ENCODE data around the gene RTN4RL1. TPM values are rescaled to one million over a fixed set of nuclear protein-coding genes. Genes with fewer than 3 reads are reported as not detected.

RTN4RL1 gene
- total and polyA plus RNA-seq, 4 donors, result 0.65 to 7.3 (median 2.4) TPM

DNA sequence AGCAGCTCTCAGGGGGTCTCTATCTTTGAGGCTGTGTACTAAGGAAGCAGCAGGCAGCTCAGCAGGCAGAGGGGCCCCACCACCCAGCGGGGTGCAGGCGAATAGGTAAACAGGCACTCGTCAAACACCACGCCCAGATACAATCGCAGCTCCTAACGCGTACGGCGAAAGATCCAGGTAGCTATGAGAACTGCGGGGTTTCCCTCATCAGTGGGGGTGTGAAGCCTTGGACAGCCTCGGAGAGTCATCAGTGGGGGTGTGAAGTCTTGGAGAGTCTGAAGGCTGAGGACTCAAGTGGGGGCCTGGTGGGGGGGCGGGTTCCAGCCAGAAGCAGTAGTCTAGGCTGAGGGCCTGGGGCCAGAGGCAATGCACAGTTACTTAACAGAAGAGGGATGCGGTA is 69.0 kb downstream of the RTN4RL1 start:
- ATAC-seq (ENCODE audit: insufficient read depth, low FRiP score), result no peak
- no peaks in the 10 kb centered on the region for H3K36me3 ChIP-seq (ENCODE audit: control insufficient read depth in 4 of 4, insufficient read depth in 4 of 4, low read length in 4 of 4)
- TF ChIP-seq, protein P1, sequence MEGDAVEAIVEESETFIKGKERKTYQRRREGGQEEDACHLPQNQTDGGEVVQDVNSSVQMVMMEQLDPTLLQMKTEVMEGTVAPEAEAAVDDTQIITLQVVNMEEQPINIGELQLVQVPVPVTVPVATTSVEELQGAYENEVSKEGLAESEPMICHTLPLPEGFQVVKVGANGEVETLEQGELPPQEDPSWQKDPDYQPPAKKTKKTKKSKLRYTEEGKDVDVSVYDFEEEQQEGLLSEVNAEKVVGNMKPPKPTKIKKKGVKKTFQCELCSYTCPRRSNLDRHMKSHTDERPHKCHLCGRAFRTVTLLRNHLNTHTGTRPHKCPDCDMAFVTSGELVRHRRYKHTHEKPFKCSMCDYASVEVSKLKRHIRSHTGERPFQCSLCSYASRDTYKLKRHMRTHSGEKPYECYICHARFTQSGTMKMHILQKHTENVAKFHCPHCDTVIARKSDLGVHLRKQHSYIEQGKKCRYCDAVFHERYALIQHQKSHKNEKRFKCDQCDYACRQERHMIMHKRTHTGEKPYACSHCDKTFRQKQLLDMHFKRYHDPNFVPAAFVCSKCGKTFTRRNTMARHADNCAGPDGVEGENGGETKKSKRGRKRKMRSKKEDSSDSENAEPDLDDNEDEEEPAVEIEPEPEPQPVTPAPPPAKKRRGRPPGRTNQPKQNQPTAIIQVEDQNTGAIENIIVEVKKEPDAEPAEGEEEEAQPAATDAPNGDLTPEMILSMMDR (IDR thresholded peaks at IDR 0.05; ENCODE audit: control extremely low read depth, extremely low read depth), result no peak
- WGBS, 2 donors, result 76 to 85% methylated on average over 13 of the region's 13 CpGs
- no peak overlapping the region for H3K4me3 ChIP-seq
- DNase-seq, result no peak
- H3K9me3 ChIP-seq (ENCODE audit: control insufficient read depth in 4 of 4, insufficient read depth in 3 of 4, low read length in 3 of 4), result no peaks in the 10 kb centered on the region
- H3K9ac ChIP-seq (ENCODE audit: insufficient read depth in 1 of 2, low read length in 2 of 2), result no peak overlapping the region
- peaks cover 0 to 10% (median 4%) of the 10 kb centered on the region in 5 donors for H3K4me1 ChIP-seq (ENCODE audit: control insufficient read depth in 5 of 5, insufficient read depth in 5 of 5, low read length in 5 of 5)
- H3K27ac ChIP-seq (ENCODE audit: low read depth in 1 of 2, low read length in 1 of 2), result no peak overlapping the region
- no peaks in the 10 kb centered on the region for H3K27me3 ChIP-seq (ENCODE audit: control insufficient read depth in 3 of 3, insufficient read depth in 3 of 3, low read length in 2 of 3)

DNA sequence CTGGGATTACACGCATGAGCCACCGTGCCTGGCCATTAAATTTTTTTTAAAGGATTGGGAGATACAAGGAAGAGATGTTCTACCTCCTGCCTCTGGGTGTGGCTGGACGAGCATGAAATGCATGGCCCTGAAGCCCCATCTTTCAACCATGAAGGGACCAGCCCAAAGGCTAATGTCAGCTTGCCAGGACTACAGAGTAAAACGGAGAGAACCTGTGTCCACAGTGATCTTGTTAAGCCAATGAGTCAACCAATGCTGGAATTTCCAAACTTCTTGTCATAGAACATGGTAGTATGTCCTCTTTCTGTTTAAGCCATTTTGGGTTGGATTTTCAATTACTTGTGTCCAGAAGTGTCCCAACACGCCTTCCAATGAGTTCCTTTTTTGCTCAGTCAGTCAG is 71.3 kb downstream of the RTN4RL1 start:
- H3K27ac ChIP-seq (ENCODE audit: low read depth in 1 of 2, low read length in 1 of 2), result no peak overlapping the region
- ATAC-seq (ENCODE audit: insufficient read depth, low FRiP score), result no peak
- H3K9me3 ChIP-seq (ENCODE audit: control insufficient read depth in 4 of 4, insufficient read depth in 3 of 4, low read length in 3 of 4), result no peaks in the 10 kb centered on the region
- no peak for DNase-seq
- peaks cover 0 to 4% (median 0%) of the 10 kb centered on the region in 5 donors for H3K4me1 ChIP-seq (ENCODE audit: control insufficient read depth in 5 of 5, insufficient read depth in 5 of 5, low read length in 5 of 5)
- no peak overlapping the region for H3K4me3 ChIP-seq
- 79 to 90% methylated on average over 5 of the region's 5 CpGs for WGBS, 2 donors
- no peak overlapping the region for H3K9ac ChIP-seq (ENCODE audit: insufficient read depth in 1 of 2, low read length in 2 of 2)
- TF ChIP-seq, protein P1 (IDR thresholded peaks at IDR 0.05; ENCODE audit: control extremely low read depth, extremely low read depth), result no peak
- no peaks in the 10 kb centered on the region for H3K27me3 ChIP-seq (ENCODE audit: control insufficient read depth in 3 of 3, insufficient read depth in 3 of 3, low read length in 2 of 3)
- no peaks in the 10 kb centered on the region for H3K36me3 ChIP-seq (ENCODE audit: control insufficient read depth in 4 of 4, insufficient read depth in 4 of 4, low read length in 4 of 4)

DNA sequence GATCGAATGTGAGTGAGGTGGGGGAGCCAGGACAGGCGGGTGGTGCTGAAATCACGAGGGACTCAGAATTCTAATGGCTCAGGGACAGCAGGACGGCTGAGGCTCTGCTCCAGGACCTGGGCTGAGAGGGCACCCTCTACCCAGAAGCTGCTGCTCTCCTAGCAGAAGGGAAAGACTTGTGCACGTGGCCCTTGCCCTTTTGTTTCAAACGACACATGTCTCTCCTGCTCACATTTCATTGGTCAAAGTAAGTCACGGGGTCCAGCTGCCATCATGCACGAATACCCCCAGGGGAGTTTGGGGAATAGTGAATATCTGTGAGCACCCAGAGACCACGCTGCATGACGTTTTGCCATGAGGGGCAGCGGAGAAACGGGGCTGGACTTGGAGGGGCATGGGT is 73.2 kb downstream of the RTN4RL1 start:
- 67 to 79% methylated on average over 12 of the region's 12 CpGs for WGBS, 2 donors
- ATAC-seq (ENCODE audit: insufficient read depth, low FRiP score) (no peak), DNase-seq (no peak)
- Histone ChIP-seq H3K9ac (ENCODE audit: insufficient read depth in 1 of 2, low read length in 2 of 2) (no peak overlapping the region), H3K4me3 (no peak overlapping the region), H3K4me1 (ENCODE audit: control insufficient read depth in 5 of 5, insufficient read depth in 5 of 5, low read length in 5 of 5) (peaks cover 0 to 12% (median 0%) of the 10 kb centered on the region in 5 donors), H3K27ac (ENCODE audit: low read depth in 1 of 2, low read length in 1 of 2) (no peak overlapping the region), H3K36me3 (ENCODE audit: control insufficient read depth in 4 of 4, insufficient read depth in 4 of 4, low read length in 4 of 4) (no peaks in the 10 kb centered on the region), H3K9me3 (ENCODE audit: control insufficient read depth in 4 of 4, insufficient read depth in 3 of 4, low read length in 3 of 4) (peaks cover 0 to 2% (median 0%) of the 10 kb centered on the region in 4 donors), H3K27me3 (ENCODE audit: control insufficient read depth in 3 of 3, insufficient read depth in 3 of 3, low read length in 2 of 3) (no peaks in the 10 kb centered on the region)
- TF ChIP-seq, protein P1 (IDR thresholded peaks at IDR 0.05; ENCODE audit: control extremely low read depth, extremely low read depth), result no peak

DNA sequence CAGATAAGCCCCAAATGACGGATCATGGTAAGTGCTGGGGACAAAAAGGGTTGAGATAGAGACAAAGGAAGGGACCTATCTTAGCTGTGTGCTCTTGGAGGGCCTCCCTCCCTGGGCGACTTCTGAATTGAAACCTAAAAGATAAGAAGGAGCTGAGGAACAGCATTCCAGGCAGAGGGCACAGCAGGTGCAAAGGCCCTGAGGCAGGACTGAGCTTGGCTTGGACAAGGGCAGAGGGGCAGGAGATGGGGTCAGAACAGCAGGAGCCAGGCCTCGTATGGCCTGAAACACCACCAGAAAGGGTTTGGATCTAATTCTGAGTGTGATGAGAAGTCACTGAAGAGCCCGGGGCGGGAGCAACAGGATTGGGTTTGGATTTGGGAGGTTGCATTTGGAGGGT is 75.4 kb downstream of the RTN4RL1 start:
- Histone ChIP-seq H3K4me3 (no peak overlapping the region), H3K9me3 (ENCODE audit: control insufficient read depth in 4 of 4, insufficient read depth in 3 of 4, low read length in 3 of 4) (peaks cover 0 to 2% (median 0%) of the 10 kb centered on the region in 4 donors), H3K27me3 (ENCODE audit: control insufficient read depth in 3 of 3, insufficient read depth in 3 of 3, low read length in 2 of 3) (no peaks in the 10 kb centered on the region), H3K4me1 (ENCODE audit: control insufficient read depth in 5 of 5, insufficient read depth in 5 of 5, low read length in 5 of 5) (peaks cover 0 to 12% (median 0%) of the 10 kb centered on the region in 5 donors), H3K9ac (ENCODE audit: insufficient read depth in 1 of 2, low read length in 2 of 2) (no peak overlapping the region), H3K27ac (ENCODE audit: low read depth in 1 of 2, low read length in 1 of 2) (no peak overlapping the region), H3K36me3 (ENCODE audit: control insufficient read depth in 4 of 4, insufficient read depth in 4 of 4, low read length in 4 of 4) (no peaks in the 10 kb centered on the region)
- TF ChIP-seq, protein P1 (IDR thresholded peaks at IDR 0.05; ENCODE audit: control extremely low read depth, extremely low read depth), result no peak
- DNase-seq, result no peak
- ATAC-seq (ENCODE audit: insufficient read depth, low FRiP score), result no peak
- 95 to 96% methylated on average over 5 of the region's 5 CpGs for WGBS, 2 donors
